GM19043 (cell line): ENCODE data around the gene ANKS4B.
"Not testable (repeated sequence)": the region's sequence is repeated elsewhere in the genome, so short reads cannot be mapped to it uniquely, and the experiment has no call there.

ENCODE experiments used
- ATAC-seq: cut with Tn5 transposase; IDR thresholded peaks from one replicate; pipeline ENCODE4 v1.9.1; 2021; ENCODE audit warnings: low read depth; ENCODE audit not compliant: unreplicated experiment

ANKS4B gene

GRCh38 chr16:21233521-21234150, at the start of gene ANKS4B:
ANKS4B (plus strand) TSS chr16:21233699; CDS start chr16:21233738, 39 bp downstream.
- ATAC-seq: no peak

GRCh38 chr16:21183995-21184394, 49.5 kb upstream of the ANKS4B start:
- no peak for ATAC-seq

- ATAC-seq: no peak
Observed at GRCh38 chr16:21184834-21185233, 48.7 kb upstream of the ANKS4B start.

- no peak for ATAC-seq
Observed at GRCh38 chr16:21185659-21186325, 47.7 kb upstream of the ANKS4B start.

- no peak for ATAC-seq
Observed at GRCh38 chr16:21186326-21186691, 47.2 kb upstream of the ANKS4B start.

GRCh38 chr16:21189311-21189710, 44.2 kb upstream of the ANKS4B start:
- ATAC-seq: no peak

- no peak for ATAC-seq
Observed at GRCh38 chr16:21190013-21190412, 43.5 kb upstream of the ANKS4B start.

GRCh38 chr16:21190599-21190998, 42.9 kb upstream of the ANKS4B start:
- ATAC-seq: no peak

GRCh38 chr16:21192991-21193390, 40.5 kb upstream of the ANKS4B start:
- ATAC-seq: no peak

GRCh38 chr16:21194771-21195301, 38.7 kb upstream of the ANKS4B start:
- ATAC-seq: no peak

- ATAC-seq: not testable (repeated sequence)
Observed at GRCh38 chr16:21195330-21195729, 38.2 kb upstream of the ANKS4B start.

GRCh38 chr16:21197112-21197511, 36.4 kb upstream of the ANKS4B start:
- ATAC-seq: no peak

GRCh38 chr16:21197621-21198020, 35.9 kb upstream of the ANKS4B start:
- ATAC-seq: no peak

GRCh38 chr16:21199607-21200218, 33.8 kb upstream of the ANKS4B start:
- ATAC-seq: no peak

- ATAC-seq: no peak
Observed at GRCh38 chr16:21203155-21203797, 30.2 kb upstream of the ANKS4B start.

GRCh38 chr16:21205303-21205702, 28.2 kb upstream of the ANKS4B start:
- ATAC-seq: no peak

GRCh38 chr16:21206550-21206949, 26.9 kb upstream of the ANKS4B start:
- no peak for ATAC-seq

- ATAC-seq: no peak
Observed at GRCh38 chr16:21208446-21209230, 24.9 kb upstream of the ANKS4B start.

GRCh38 chr16:21211486-21211885, 22.0 kb upstream of the ANKS4B start, which contains the start of gene ZP2:
ZP2 (minus strand) TSS chr16:21211574; CDS start chr16:21211547, 27 bp downstream.
- no peak for ATAC-seq

- ATAC-seq: no peak
Observed at GRCh38 chr16:21214086-21214485, 19.4 kb upstream of the ANKS4B start.
